Measurements from ENCODE around the gene PDE8A.
"Not testable (repeated sequence)": the region's sequence is repeated elsewhere in the genome, so short reads cannot be mapped to it uniquely, and the experiment has no call there.

Gene PDE8A

DNA sequence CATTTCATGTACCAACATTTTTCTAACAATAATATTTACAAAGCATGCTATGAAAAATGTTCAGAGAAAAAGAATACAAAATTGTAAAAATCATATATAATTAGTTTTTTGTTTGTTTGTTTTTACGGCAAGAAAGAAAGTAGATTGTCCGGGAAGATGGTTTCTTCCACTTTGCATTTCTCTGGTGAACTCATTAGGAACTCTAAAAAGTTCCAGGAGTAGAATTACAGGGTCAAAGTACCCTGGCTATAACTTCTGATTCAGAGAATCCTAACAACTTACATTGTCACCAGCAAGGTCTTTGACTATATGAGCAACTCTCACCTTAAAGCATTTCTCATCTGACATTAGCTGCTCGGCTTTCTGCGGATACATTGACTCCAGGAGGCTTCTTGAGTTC, 196.7 kb downstream of the PDE8A start:
- no peak for DNase-seq (ENCODE audit: low spot score)

DNA sequence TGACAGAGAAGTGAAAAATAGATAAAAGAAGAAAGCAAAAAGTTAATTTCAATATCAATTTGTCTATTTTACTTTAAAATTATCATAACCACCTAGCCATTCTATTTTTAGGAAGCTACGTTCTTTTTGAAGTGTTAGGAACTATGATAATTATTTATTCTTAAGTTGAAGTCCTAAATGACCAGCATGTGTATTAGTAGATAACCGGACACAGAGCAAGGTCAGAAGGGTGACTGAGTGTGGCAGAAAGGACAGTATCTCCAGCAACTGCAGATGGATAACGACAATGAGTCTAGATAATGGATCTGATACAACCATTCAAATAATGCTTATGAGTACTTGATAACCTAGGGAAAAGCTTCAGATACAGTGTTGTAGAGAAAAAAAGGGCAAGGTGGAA, 198.0 kb downstream of the PDE8A start:
- DNase-seq (ENCODE audit: low spot score), result no peak

DNA sequence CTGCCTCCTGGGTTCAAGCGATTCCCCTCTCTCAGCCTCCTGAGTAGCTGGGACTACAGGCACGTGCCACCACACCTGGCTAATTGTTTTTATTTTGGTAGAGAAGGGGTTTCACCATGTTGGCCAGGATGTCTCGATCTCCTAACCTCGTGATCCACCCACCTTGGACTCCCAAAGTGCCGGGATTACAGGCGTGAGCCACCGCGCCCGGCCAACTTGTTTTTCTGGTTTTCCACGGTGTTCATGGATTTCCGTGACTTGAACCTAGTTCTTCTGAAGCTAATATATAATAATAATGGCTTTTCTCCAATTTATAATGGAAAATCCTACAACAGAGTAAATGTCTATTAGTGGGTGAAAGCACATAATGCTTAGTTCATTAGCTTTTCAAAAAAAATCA, 203.7 kb downstream of the PDE8A start:
- DNase-seq (ENCODE audit: low spot score), result not testable (repeated sequence)

GRCh38 chr15:85188171-85188577, 206.5 kb downstream of the PDE8A start:
- DNase-seq (ENCODE audit: low spot score), result not testable (repeated sequence)
